GM12878 (cell line): ENCODE data around the gene FMNL2. TPM values are rescaled to one million over a fixed set of nuclear protein-coding genes. Genes with fewer than 3 reads are reported as not detected.

ENCODE experiments used
- ATAC-seq: fragments of 200-7000 bp; cut with Tn5 transposase; 3 replicates; pipeline ENCODE4 v1.9.1; 2020; ENCODE audit warnings: mild to moderate bottlenecking, moderate library complexity
- BruUV-seq: library from RNA; stranded (reverse); fragments of 400-500 nt; replicated peaks from 2 replicates; lab custom pipeline; 2021; lab: Mats Ljungman, UMichigan
- CTCF ChIA-PET: fragments of 300-600 bp; sonication (Branson Sonifier 250); formaldehyde crosslinking; extraction: SDS; loops from one replicate; lab custom pipeline; 2021; ENCODE audit warnings: inconsistent platforms; lab: Yijun Ruan, JAX
- POLR2A ChIA-PET: fragments of 350-600 bp; formaldehyde crosslinking; extraction: SDS; loops from one replicate; lab custom pipeline; 2021; ENCODE audit warnings: inconsistent platforms; lab: Charles Lee
- RAD21 ChIA-PET: fragments of 300-600 bp; sonication (Branson Sonifier 250); formaldehyde crosslinking; loops from one replicate; lab custom pipeline; 2023; ENCODE audit warnings: antibody characterized with exemption; ENCODE audit not compliant: unreplicated experiment; lab: Charles Lee
- SMC1A ChIA-PET: fragments of 300-600 bp; sonication (Branson Sonifier 250); formaldehyde crosslinking; loops from one replicate; lab custom pipeline; 2023; ENCODE audit not compliant: unreplicated experiment, uncharacterized antibody; lab: Charles Lee
- DNase-seq: peaks from one replicate; pipeline ENCODE4 v3.0.0-alpha.2; 2011; ENCODE audit warnings: low read depth, low spot score
- FAIRE-seq: peaks from 3 replicates; lab custom pipeline; 2011; peaks lifted over from hg19 to GRCh38; lab: Jason Lieb, UNC
- H2AFZ ChIP-seq: 2 replicates; pipeline ENCODE4 v1.6.0; 2011; ENCODE audit warnings: low read depth, low read length, control low read depth; ENCODE audit not compliant: control insufficient read depth
- H3K27ac ChIP-seq: 2 replicates; pipeline ENCODE4 v1.5.1; 2011; ENCODE audit warnings: control low read depth; ENCODE audit not compliant: control insufficient read depth, insufficient read depth
- H3K27me3 ChIP-seq, 2 experiments: replicated peaks in 1 of 2; 2 replicates each; pipeline versions ENCODE4 v1.6.0 to v1.6.1; 2011; ENCODE audit warnings: low read length in 1 of 2; ENCODE audit not compliant: control insufficient read depth in 2 of 2, insufficient read depth in 2 of 2
- H3K36me3 ChIP-seq, 2 experiments: 2 replicates each; pipeline ENCODE4 v1.5.1; 2011; ENCODE audit warnings: low read length in 1 of 2; ENCODE audit not compliant: control insufficient read depth in 2 of 2, insufficient read depth in 2 of 2
- H3K4me1 ChIP-seq: 2 replicates; pipeline ENCODE4 v1.6.1; 2011; ENCODE audit warnings: mild to moderate bottlenecking, low read length, moderate library complexity, mixed read lengths; ENCODE audit not compliant: control insufficient read depth, insufficient read depth
- H3K4me2 ChIP-seq: 2 replicates; pipeline ENCODE4 v1.6.0; 2011; ENCODE audit warnings: control low read depth; ENCODE audit not compliant: control insufficient read depth, insufficient read depth
- H3K4me3 ChIP-seq: fragments of 200-600 bp; sonication (generic); 2 replicates; pipeline ENCODE4 v1.5.1; 2016
- H3K79me2 ChIP-seq: 2 replicates; pipeline ENCODE4 v1.6.0; 2011; ENCODE audit warnings: low read length; ENCODE audit not compliant: control insufficient read depth, insufficient read depth
- H3K9ac ChIP-seq: 2 replicates; pipeline ENCODE4 v1.8.0; 2011; ENCODE audit warnings: low read length, control low read depth, mixed read lengths; ENCODE audit not compliant: control insufficient read depth, insufficient read depth
- H3K9me3 ChIP-seq: replicated peaks from 3 replicates; pipeline ENCODE4 v1.5.1; 2011; ENCODE audit warnings: mild to moderate bottlenecking, low read length; ENCODE audit not compliant: control insufficient read depth, insufficient read depth
- H4K20me1 ChIP-seq: 2 replicates; pipeline ENCODE4 v1.6.0; 2011; ENCODE audit not compliant: control insufficient read depth, insufficient read depth
- BCL11A ChIP-seq: IDR thresholded peaks from 2 replicates; pipeline ENCODE4 v1.6.1; 2011; ENCODE audit warnings: low read depth, low read length
- CREM ChIP-seq: IDR thresholded peaks from 2 replicates; pipeline ENCODE4 v1.6.1; 2014; ENCODE audit warnings: antibody characterized with exemption, low read depth
- DPF2 ChIP-seq: fragments of 450-650 bp; IDR thresholded peaks from 2 replicates; pipeline ENCODE4 v1.6.1; 2017; ENCODE audit warnings: mild to moderate bottlenecking
- EP300 ChIP-seq, 2 experiments: fragments of 150-350 bp in 1 of 2; IDR thresholded peaks; 2 replicates each; pipeline ENCODE4 v1.6.1; 2011 to 2012; ENCODE audit warnings: low read depth in 2 of 2, low read length in 2 of 2, borderline replicate concordance in 1 of 2, improper control_type of control experiment in 1 of 2, inconsistent platforms in 1 of 2; ENCODE audit not compliant: control insufficient read depth in 1 of 2
- HDAC2 ChIP-seq: fragments of 200-600 bp; sonication (generic); IDR thresholded peaks from 2 replicates; pipeline ENCODE4 v1.6.1; 2017
- MTA3 ChIP-seq: IDR thresholded peaks from 2 replicates; pipeline ENCODE4 v1.6.1; 2012; ENCODE audit warnings: low read length, inconsistent platforms, borderline replicate concordance
- SIX5 ChIP-seq: IDR thresholded peaks from 2 replicates; pipeline ENCODE4 v1.6.1; 2011; ENCODE audit warnings: mild to moderate bottlenecking, low read depth, low read length, moderate library complexity; ENCODE audit not compliant: severe bottlenecking
- ZNF384 ChIP-seq: IDR thresholded peaks from 2 replicates; pipeline ENCODE4 v1.6.1; 2012; ENCODE audit warnings: low read depth, mild to moderate bottlenecking, low read length, improper control_type of control experiment, borderline replicate concordance
- WGBS: methylation state at CpG from one replicate; pipeline ENCODE4 v1.1.6; 2016; ENCODE audit warnings: low lambda C conversion rate; ENCODE audit not compliant: insufficient replicate concordance, insufficient coverage; ENCODE audit errors: missing lambda C conversion rate; 5-methylcytosine and 5-hydroxymethylcytosine counted together
- in situ Hi-C: fragments of 300-500 bp; cut with MboI; formaldehyde crosslinking; loops from 9 replicates; pipeline ENCODE4 v1.14.3; 2018; ENCODE audit warnings: mixed read lengths
- intact Hi-C: fragments of 100-400 bp; cut with micrococcal nuclease; formaldehyde crosslinking; loops from one replicate; pipeline ENCODE4 v1.14.2; 2022; ENCODE audit not compliant: unreplicated experiment
- polyA plus RNA-seq, 11 experiments: library from polyadenylated mRNA; depleted of rRNA in 4 of 11; unstranded in 6 of 11; stranded (reverse) in 5 of 11; fragments of >200 nt; fragmentation: Nextera tagmentation in 4 of 11; fragmentation: Illumina TruSeq in 1 of 11; extraction: Ambion mirVana in 4 of 11; extraction: Trizol in 1 of 11; gene quantifications; 1 replicate in 1 of 11; 2 replicates in 10 of 11; pipeline versions ENCODE4 v1.2.1 to v1.2.3, GENCODE V29; 2011 to 2016; ENCODE audit warnings: inconsistent platforms in 2 of 11, missing spikeins in 2 of 11, low read depth in 1 of 11
- total RNA-seq, 4 experiments: library from RNA; depleted of rRNA in 3 of 4; stranded (reverse); fragments of >200 nt in 3 of 4; fragmentation: Illumina TruSeq in 1 of 4; extraction: Trizol in 1 of 4; gene quantifications; 2 replicates each; pipeline versions ENCODE4 v1.2.1 to v1.2.3, GENCODE V29; 2013 to 2021
- TF ChIP-seq, protein P1 (sequence below): fragments of 450-650 bp; formaldehyde crosslinking; IDR thresholded peaks from 2 replicates; pipeline ENCODE4 v1.4.0; 2020; ENCODE audit warnings: mild to moderate bottlenecking, moderate library complexity
- TF ChIP-seq, protein P2 (sequence below): IDR thresholded peaks from 2 replicates; pipeline ENCODE4 v1.6.1; 2012; ENCODE audit warnings: low read depth, low read length, improper control_type of control experiment
- TF ChIP-seq, protein P3 (sequence below): fragments of 450-650 bp; formaldehyde crosslinking; IDR thresholded peaks from 2 replicates; pipeline ENCODE4 v1.4.0; 2022; ENCODE audit warnings: mild to moderate bottlenecking, moderate library complexity
- TF ChIP-seq, protein P4 (sequence below): fragments of 150-350 bp; IDR thresholded peaks from 2 replicates; pipeline ENCODE4 v1.6.1; 2014; ENCODE audit warnings: mild to moderate bottlenecking, low read depth, low read length

The FMNL2 gene
- total and polyA plus RNA-seq, 10 of the 15 experiments (the other 5 are each of a cell fraction or from before 2014, with no cell fraction given): 0.13 to 9.9 (median 0.35) TPM

DNA sequence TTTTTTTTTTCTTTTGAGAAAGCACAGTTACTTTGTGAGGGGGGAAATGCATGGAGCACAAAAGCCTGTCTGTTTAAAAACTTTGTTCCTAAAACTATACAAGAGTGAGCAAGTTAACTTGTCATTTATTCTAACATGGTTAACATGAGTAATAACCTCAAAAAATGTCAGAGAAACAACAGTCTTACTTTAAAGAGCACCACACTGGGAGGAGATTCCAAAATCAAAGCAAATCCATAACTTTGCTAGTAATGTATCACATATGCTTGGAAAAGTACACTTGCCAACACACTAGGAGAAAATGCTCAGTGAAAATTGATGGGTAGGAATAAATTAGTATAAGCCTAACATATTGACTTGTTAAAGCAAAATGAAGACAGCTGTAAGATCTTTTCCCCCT is 225.2 kb downstream of the FMNL2 start (continued):
- TF ChIP-seq, protein P1, sequence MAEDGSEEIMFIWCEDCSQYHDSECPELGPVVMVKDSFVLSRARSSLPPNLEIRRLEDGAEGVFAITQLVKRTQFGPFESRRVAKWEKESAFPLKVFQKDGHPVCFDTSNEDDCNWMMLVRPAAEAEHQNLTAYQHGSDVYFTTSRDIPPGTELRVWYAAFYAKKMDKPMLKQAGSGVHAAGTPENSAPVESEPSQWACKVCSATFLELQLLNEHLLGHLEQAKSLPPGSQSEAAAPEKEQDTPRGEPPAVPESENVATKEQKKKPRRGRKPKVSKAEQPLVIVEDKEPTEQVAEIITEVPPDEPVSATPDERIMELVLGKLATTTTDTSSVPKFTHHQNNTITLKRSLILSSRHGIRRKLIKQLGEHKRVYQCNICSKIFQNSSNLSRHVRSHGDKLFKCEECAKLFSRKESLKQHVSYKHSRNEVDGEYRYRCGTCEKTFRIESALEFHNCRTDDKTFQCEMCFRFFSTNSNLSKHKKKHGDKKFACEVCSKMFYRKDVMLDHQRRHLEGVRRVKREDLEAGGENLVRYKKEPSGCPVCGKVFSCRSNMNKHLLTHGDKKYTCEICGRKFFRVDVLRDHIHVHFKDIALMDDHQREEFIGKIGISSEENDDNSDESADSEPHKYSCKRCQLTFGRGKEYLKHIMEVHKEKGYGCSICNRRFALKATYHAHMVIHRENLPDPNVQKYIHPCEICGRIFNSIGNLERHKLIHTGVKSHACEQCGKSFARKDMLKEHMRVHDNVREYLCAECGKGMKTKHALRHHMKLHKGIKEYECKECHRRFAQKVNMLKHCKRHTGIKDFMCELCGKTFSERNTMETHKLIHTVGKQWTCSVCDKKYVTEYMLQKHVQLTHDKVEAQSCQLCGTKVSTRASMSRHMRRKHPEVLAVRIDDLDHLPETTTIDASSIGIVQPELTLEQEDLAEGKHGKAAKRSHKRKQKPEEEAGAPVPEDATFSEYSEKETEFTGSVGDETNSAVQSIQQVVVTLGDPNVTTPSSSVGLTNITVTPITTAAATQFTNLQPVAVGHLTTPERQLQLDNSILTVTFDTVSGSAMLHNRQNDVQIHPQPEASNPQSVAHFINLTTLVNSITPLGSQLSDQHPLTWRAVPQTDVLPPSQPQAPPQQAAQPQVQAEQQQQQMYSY (CRISPR knock-in tag): no peak
- TF ChIP-seq CREM: no peak
- TF ChIP-seq, protein P2, sequence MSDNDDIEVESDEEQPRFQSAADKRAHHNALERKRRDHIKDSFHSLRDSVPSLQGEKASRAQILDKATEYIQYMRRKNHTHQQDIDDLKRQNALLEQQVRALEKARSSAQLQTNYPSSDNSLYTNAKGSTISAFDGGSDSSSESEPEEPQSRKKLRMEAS: no peak

DNA sequence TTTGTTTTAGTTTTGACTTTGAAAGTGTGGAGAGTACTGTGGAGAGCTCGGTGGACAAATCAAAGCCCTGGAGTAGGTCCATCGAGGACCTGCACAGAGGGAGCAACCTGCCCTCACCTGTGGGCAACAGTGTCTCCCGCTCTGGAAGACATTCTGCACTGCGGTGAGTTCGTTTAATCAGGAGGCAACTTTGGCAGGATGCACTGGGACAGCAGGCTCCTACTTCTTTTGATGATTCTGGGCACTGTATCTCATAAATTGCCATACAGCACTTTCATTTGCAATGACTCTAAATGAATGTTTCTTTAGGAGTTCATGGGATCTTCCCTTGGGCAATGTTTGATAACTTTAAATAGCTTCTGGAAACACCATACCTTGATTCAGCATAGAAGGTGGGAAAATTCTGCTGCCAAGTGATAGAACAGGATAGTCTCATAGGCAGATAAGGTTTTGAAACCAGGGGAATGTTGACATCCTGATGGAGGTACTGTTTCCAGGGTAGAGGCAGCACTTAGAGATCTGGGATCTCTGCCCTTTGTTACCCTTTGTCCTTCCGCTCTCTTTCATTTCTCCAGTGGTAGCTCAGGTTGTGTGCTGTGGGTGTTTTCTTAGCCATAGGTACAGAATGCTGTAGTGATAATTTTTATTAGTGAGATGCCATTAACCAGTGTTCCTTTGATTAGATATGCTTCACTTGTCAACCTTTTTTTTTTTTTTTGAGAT is 226.1 kb downstream of the FMNL2 start:
- no peaks in the 10 kb centered on the region for H3K36me3 ChIP-seq
- no peaks in the 10 kb centered on the region for H3K9me3 ChIP-seq
- no TSS peak for BruUV-seq
- H3K4me1 ChIP-seq: peaks cover 15% of the 10 kb centered on the region
- no peak for ATAC-seq
- H4K20me1 ChIP-seq: no peaks in the 10 kb centered on the region
- ChIA-PET POLR2A (interaction anchor here (0.6 kb wide), 1 partner anchor 37 kb away, joined by 3 read pairs; no protein-coding TSS in a partner anchor), RAD21 (interaction anchor here (1.1 kb wide), 1 partner anchor 11 kb away, joined by 3 read pairs; no protein-coding TSS in a partner anchor), CTCF (interaction anchor here (1.1 to 1.3 kb wide), 2 partner anchors 66 to 75 kb away, joined by 3 read pairs; no protein-coding TSS in a partner anchor), SMC1A (interaction anchor here (0.6 kb wide), 1 partner anchor 68 kb away, joined by 3 read pairs; no protein-coding TSS in a partner anchor)
- WGBS: 79% methylated on average over 6 of the region's 6 CpGs
- DNase-seq: no peak
- no peak for TF ChIP-seq DPF2
- TF ChIP-seq SIX5: no peak
- no peak for TF ChIP-seq EP300 (IDR thresholded peaks at IDR 0.05; ENCODE audit: borderline replicate concordance in 1 of 2, control insufficient read depth in 1 of 2, low read depth in 2 of 2, low read length in 2 of 2)
- TF ChIP-seq, protein P3, sequence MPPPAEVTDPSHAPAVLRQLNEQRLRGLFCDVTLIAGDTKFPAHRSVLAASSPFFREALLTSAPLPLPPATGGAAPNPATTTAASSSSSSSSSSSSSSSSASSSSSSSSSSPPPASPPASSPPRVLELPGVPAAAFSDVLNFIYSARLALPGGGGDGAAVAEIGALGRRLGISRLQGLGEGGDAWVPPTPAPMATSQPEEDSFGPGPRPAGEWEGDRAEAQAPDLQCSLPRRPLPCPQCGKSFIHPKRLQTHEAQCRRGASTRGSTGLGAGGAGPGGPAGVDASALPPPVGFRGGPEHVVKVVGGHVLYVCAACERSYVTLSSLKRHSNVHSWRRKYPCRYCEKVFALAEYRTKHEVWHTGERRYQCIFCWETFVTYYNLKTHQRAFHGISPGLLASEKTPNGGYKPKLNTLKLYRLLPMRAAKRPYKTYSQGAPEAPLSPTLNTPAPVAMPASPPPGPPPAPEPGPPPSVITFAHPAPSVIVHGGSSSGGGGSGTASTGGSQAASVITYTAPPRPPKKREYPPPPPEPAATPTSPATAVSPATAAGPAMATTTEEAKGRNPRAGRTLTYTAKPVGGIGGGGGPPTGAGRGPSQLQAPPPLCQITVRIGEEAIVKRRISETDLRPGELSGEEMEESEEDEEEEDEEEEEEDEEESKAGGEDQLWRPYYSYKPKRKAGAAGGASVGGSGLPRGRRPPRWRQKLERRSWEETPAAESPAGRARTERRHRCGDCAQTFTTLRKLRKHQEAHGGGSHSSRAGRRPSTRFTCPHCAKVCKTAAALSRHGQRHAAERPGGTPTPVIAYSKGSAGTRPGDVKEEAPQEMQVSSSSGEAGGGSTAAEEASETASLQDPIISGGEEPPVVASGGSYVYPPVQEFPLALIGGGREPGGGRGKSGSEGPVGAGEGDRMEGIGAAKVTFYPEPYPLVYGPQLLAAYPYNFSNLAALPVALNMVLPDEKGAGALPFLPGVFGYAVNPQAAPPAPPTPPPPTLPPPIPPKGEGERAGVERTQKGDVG (CRISPR knock-in tag): no peak
- no peak for TF ChIP-seq HDAC2
- TF ChIP-seq BCL11A: no peak
- no peak for TF ChIP-seq MTA3
- TF ChIP-seq, protein P4, sequence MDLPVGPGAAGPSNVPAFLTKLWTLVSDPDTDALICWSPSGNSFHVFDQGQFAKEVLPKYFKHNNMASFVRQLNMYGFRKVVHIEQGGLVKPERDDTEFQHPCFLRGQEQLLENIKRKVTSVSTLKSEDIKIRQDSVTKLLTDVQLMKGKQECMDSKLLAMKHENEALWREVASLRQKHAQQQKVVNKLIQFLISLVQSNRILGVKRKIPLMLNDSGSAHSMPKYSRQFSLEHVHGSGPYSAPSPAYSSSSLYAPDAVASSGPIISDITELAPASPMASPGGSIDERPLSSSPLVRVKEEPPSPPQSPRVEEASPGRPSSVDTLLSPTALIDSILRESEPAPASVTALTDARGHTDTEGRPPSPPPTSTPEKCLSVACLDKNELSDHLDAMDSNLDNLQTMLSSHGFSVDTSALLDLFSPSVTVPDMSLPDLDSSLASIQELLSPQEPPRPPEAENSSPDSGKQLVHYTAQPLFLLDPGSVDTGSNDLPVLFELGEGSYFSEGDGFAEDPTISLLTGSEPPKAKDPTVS: no peak
- TF ChIP-seq ZNF384: no peak
- intact Hi-C loops (loop anchor here (10.0 kb wide), 1 partner anchor 516 kb away; no protein-coding TSS in a partner anchor), in situ Hi-C loops (no loop called here)
- H3K9ac ChIP-seq: no peak overlapping the region
- H3K27me3 ChIP-seq: no peaks in the 10 kb centered on the region
- H3K4me3 ChIP-seq: no peak overlapping the region
- no peak for FAIRE-seq
- H3K79me2 ChIP-seq: no peaks in the 10 kb centered on the region
- no peak overlapping the region for H3K4me2 ChIP-seq
- H2AFZ ChIP-seq: no peak overlapping the region
- no peak overlapping the region for H3K27ac ChIP-seq
